GM18951 (cell line): Measurements from ENCODE around the gene EPN2.

ENCODE experiments used
- POLR2A ChIP-seq: IDR thresholded peaks from 4 replicates; pipeline ENCODE4 v1.6.1; 2011; ENCODE audit warnings: mild to moderate bottlenecking; ENCODE audit not compliant: insufficient read length, insufficient read depth; ENCODE audit errors: extremely low read depth
- in situ Hi-C: fragments of 300-500 bp; cut with MboI; formaldehyde crosslinking; loops from one replicate; pipeline ENCODE4 v1.12.0; 2022; ENCODE audit warnings: low sequenced_read_pairs, mixed read lengths, inconsistent platforms; ENCODE audit not compliant: unreplicated experiment

The EPN2 gene

DNA sequence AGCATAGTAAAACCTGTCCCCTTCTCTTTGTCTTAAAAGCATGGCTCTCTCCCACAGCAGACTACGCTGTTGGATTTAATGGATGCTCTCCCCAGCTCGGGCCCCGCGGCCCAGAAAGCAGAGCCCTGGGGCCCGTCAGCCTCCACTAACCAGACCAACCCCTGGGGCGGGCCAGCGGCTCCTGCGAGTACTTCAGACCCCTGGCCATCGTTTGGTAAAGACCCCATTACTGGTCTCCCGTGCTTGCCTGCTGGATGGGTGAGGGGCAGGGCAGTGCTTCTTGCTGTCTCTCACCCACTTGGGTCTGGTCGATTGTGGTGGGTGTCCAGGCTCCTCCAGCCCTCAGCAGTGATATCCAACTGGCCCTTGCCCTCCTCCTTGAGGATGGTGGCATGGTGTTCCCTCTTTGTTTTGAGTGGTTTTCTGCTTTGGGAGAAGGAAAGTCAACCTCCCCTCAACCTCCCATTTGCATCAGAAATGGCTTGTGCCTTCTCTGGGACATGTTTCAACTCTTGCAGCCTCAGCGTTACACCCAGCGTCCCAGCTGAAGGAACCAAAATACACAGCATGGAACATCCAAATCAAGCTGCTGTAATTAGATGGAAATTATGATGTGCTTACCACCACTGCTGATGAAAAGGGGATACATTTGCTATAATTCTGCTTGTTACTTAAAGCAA is 76.0 kb downstream of the EPN2 start:
- in situ Hi-C loops = no loop called here
- no peak for TF ChIP-seq POLR2A

DNA sequence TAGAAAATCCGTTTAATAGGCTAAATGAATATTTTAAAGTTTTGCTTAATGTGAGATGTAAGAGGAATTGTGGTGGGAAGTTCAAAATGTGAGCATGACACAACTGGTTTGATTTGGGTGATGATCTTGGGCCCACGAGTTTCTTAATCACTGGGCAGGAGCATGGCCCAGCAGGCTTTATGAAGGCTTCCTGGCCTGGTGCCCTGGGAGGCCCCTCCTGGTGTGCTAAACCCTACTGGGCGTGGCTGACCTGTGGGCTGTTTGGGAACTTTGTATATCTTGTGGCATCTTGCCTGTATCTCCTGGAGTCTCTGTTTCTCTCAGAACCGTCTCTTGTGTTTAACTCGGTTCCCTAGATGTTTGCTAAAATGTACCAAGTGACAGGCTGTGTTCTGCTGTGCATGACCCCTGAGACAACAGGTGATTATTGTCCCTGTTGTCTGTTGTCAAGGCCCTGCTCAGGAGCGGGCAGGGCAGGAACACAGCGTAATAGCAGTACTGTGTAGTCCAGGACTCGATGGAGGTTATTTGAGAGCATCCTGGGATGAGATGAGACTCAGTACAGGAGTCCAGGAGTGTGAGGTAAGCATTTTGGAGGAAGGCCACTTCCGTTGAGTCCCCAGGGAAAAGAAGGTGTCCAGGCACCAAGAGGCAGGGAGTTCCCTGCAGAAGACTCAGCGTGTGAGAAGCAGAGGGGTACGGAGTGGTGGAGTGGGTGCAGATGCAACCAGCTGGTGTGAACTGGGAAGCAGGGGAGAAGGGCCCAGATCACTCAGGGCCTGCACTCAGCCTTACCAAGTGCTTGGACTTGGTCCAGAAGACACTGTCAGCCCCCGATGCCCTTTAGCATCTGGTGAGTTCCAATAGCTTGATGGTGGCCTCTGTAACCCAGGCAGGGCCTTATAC is 76.8 kb downstream of the EPN2 start:
- TF ChIP-seq POLR2A = no peak
- in situ Hi-C loops = no loop called here

DNA sequence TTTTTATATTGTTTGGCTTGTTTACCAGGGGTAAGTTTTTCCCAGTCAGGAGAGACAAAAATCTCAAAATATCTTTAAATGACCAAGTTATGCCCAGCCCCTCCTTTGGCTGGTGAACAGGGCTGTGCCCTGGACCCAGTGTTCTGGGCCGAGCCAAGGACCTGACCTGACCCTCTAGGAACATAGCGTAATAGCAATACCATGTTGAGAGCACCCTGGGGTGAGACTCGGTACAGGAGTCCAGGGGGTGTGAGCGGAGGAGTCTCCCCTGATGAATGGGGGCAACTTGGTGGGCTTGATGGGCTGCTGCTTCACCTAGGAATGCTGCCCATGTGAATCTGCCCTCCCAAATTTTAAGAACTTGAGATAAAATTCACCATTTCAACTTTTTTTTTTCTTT is 77.9 kb downstream of the EPN2 start:
- TF ChIP-seq POLR2A = no peak
- in situ Hi-C loops = no loop called here

DNA sequence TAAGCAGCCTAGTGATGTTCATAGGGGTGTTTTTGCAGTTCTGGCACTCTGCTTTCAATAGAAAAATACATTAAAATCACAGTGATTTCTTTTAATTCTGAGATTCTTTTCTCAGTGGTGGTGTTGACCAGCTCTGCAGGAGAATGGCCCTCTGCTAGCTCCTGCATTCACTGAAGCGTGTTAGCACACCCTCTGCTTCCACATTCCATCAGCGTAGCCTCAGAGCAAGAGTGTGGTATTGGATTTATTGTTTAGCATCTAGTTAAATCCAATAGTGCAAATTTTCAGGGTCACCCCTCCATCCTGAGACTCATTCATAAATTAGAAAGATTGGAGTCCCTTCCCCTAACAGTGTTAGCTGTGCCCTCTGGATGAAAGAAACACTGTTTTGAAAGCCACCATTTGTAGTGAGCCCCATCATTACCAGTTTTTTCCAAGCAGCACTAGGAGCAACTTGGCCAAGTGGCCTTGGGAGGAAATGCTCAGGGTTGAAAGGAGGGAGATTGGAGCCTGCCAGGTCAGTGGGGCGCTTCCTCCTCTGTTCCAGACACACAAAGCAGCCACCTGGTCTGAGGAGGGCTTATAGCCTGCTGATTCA is 79.7 kb downstream of the EPN2 start:
- in situ Hi-C loops = no loop called here
- TF ChIP-seq POLR2A = no peak

DNA sequence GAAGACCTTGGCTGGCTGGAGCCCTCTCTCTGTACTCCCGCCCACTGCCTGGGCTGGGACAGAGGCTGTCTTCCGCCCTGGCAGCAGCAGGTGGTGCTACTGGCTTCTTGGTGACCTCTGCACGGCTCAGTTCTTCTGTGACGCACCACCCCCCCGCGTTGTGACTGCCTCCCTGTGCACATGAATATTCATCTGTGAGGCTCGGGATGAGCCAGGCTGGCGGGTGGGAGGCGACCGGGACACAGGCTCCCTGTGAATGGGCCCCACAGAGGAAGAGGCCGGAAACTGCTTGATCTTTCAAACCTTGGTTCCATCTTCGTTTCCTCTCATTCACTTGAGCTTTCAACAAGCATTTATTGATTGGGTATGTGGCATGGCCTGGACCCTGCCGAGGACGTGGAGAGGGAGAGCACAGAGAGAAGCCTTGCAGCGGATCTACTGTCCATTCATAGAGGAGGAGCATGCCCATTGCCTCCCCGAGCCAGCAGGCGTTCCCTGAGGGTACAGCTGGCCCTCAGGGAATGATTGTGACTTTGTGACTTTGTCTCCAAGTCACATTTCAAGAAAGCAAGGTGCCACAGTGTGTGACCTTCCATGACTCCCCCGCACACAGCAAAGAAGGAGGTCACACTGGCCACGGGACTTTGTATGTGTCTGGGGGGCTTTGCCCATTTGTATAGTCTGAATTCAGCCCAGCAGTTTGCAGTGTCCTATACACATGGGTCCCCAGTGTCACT is 80.4 kb downstream of the EPN2 start:
- in situ Hi-C loops = no loop called here
- TF ChIP-seq POLR2A = no peak

DNA sequence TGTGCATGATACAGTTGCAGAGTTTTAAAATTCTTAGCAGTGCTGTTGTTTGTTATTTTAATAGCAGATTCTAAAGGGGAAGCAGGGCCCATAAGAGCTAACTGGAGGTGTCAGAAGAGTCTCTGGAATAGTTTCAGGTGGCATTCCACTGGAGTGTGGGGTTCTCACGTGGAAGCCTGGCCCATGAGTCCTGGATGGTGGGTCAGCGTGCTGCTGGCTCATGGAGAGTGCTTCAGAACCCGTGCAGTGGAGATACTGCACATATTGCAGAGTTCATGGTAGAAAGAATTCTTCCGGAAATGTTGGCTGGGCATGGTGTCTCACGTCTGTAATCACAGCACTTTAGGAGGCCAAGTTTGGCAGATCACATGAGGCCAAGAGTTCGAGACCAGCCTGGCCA is 81.4 kb downstream of the EPN2 start:
- TF ChIP-seq POLR2A = no peak
- in situ Hi-C loops = no loop called here

DNA sequence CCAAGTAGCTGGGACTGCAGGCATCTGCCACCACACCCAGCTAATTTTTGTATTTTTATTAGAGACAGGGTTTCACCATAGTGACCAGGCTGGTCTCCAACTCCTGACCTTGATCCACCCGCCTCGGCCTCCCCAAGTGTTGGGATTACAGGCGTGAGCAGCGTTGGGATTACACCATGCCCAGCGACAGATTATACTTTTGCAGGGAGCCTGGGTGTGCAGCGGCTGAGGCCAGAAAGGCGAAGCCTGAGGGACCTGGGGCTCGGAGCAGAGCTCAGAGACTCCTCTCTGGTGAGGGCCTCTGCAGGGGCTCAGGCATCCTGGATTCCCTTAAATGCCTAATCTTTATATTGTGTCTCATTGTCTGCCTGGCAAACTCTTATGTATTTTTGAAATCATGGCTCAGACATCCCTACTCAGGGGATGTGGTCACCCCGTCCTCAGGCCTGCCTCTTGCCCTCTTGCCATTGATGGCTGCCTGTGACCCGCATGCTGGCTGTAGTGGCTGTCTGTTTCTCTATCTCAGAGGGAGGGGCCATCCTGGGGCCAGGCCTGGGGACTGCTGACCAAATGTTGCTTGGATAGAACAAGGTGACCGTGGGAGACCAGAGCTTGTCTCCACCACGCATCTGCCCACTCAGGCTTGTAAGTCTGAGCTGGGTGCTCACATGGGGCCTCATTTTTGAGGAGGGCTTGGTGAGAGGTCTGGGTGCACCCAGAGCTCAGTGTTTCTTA is 82.8 kb downstream of the EPN2 start:
- in situ Hi-C loops = no loop called here
- TF ChIP-seq POLR2A = no peak

DNA sequence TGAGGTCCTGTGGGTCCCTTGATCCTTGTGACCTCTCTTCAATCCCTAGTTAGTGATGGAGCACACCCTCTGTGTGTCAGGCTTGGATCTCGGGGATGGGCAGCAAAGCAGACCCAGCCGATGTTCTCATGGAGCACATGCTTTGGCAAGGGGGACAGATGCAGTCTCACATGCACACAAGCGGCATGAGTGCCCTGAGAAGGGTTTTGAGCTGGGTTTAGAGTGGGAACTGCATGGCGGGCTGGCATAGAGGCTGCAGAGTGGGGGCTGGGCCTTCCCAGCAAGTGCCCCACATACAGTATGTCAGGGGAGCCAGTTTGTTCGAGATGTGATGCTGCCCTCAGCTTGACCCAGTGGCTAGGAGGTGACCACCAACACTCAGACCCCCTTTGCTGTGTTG is 83.7 kb downstream of the EPN2 start:
- no peak for TF ChIP-seq POLR2A
- in situ Hi-C loops = no loop called here

DNA sequence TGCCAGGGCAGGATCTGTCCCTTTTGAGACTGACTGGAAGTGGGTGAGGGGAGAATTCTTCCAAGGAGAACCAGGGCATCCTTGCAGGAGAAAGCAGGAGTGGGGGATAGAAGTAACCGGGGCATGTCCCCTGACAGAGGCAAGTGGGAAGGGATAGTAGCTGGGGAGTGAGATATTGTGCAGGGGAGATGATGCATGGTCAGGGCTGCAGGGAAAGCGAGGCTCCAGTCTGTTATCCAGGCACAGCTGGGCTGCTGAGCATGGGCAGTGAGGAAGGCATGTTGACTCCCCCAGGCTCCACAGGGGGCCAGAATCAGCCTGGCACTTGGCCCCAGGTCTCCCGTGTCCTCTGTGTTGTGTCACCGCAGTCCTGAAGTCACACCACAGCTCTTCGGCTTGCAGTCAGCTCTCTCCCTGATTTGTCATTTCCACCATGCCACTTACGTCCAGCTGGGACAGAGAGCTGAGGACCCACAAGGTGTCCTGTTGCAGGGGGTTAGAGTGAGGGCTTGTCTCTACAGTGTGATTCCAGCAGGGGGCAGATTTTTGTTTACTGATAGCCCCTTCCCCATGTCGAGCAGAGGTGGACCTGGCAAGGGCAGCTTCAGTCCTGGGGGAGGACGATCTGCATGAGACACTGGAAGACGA is 84.4 kb downstream of the EPN2 start:
- in situ Hi-C loops = no loop called here
- TF ChIP-seq POLR2A = no peak

DNA sequence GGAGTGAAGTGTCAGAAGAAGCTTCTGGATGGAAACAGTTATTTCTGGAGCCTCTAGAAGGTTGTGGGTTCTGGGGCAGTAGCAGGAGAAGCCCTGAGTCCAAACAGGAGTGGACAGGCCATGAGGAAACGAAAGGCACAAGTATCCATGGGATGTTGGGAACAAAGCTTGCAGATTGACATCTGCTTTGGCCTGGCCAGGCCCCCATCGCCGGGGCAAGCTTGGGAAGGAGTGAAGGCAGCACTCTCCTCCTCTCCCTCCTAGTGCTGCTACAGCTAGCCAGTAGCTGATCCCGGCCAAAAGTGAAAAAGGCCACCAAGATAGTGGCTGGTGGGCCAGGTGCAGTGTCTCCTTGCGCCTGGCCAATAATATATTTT is 85.0 kb downstream of the EPN2 start:
- TF ChIP-seq POLR2A = no peak
- in situ Hi-C loops = no loop called here

DNA sequence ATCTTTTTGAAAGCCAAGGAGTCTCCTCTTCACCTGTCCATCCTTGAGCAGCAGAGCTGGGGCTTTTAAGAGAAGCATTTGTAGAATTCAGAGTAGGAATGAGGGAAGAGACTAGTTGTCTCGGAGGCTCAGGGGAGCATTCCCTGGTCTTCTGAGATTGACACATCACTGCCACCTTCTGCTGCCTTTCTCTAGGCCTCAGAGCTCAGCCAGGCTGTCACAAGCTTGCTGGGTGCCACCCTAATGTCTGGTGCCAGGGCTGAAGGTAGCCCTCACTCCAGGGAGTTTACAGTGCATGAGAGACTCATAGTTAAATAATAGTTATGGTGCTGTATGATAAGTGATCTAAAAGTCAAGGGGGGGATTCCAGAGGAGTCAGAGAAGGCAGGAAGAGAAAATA is 85.7 kb downstream of the EPN2 start:
- in situ Hi-C loops = no loop called here
- TF ChIP-seq POLR2A = no peak

DNA sequence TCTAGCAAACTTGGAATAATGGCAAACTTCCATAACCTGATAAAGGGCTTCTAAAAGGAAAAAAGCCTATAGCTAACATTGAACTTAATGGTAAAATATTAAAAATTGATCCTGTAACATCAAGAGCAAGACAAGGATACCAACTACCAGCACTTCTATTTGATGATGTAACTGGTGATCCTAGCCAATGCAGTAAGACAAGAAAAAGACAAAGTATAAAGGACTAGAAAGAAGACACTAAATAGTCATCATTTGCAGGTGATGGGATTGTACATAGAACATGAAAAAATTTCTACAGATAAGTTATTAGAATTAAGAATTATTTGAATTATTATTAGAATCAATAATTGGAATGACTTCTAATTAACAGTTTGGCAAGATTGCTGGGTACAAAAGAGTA is 88.4 kb downstream of the EPN2 start:
- TF ChIP-seq POLR2A = no peak

More for the DNA sequence above, 88.4 kb downstream of the EPN2 start:
- in situ Hi-C loops = no loop called here
